ENCODE data around the gene BRD3OS.

GRCh38 chr9:133989625-133990365 is 35.5 kb upstream of the BRD3OS start:
- TF ChIP-seq, protein P1, sequence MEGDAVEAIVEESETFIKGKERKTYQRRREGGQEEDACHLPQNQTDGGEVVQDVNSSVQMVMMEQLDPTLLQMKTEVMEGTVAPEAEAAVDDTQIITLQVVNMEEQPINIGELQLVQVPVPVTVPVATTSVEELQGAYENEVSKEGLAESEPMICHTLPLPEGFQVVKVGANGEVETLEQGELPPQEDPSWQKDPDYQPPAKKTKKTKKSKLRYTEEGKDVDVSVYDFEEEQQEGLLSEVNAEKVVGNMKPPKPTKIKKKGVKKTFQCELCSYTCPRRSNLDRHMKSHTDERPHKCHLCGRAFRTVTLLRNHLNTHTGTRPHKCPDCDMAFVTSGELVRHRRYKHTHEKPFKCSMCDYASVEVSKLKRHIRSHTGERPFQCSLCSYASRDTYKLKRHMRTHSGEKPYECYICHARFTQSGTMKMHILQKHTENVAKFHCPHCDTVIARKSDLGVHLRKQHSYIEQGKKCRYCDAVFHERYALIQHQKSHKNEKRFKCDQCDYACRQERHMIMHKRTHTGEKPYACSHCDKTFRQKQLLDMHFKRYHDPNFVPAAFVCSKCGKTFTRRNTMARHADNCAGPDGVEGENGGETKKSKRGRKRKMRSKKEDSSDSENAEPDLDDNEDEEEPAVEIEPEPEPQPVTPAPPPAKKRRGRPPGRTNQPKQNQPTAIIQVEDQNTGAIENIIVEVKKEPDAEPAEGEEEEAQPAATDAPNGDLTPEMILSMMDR (conservative IDR thresholded peaks at IDR 0.05; ENCODE audit: low read depth, low read length) = no peak
- no peak for TF ChIP-seq MXI1 (IDR thresholded peaks at IDR 0.05; ENCODE audit: borderline replicate concordance, low read depth, low read length)
- no peak for TF ChIP-seq POLR2A (IDR thresholded peaks at IDR 0.05; ENCODE audit: low read depth, low read length)
